K562 (cell line): ENCODE results near the gene DSE.

Experiments
- BRF1 ChIP-seq: IDR thresholded peaks from 3 replicates; pipeline ENCODE4 v1.6.1; 2011; ENCODE audit warnings: borderline replicate concordance, mild to moderate bottlenecking; ENCODE audit not compliant: insufficient read length; ENCODE audit errors: extremely low read depth
- ESRRB ChIP-seq: fragments of 250-450 bp; sonication (Bioruptor Pico); IDR thresholded peaks from 2 replicates; pipeline ENCODE4 v1.5.0; 2020; ENCODE audit warnings: mild to moderate bottlenecking, moderate library complexity, borderline replicate concordance
- GABPA ChIP-seq: fragments of 200-800 bp; sonication (Bioruptor generic); conservative IDR thresholded peaks from 2 replicates; pipeline ENCODE4 v1.6.1; 2016; ENCODE audit warnings: low read depth, missing genetic modification characterization, missing compliant biosample characterization
- PTTG1 ChIP-seq: fragments of 450-650 bp; IDR thresholded peaks from 2 replicates; pipeline ENCODE4 v1.6.1; 2016; ENCODE audit warnings: low read depth, mild to moderate bottlenecking, missing genetic modification characterization, missing compliant biosample characterization

GRCh38 chr6:116443105-116443504 lies 72.4 kb downstream of the DSE start:
- TF ChIP-seq GABPA (tag): no peak
- TF ChIP-seq BRF1: no peak
- TF ChIP-seq PTTG1 (tag): no peak
- TF ChIP-seq ESRRB (CRISPR knock-in tag): no peak
